ENCODE results near the gene LRBA. TPM values are rescaled to one million over a fixed set of nuclear protein-coding genes. Genes with fewer than 3 reads are reported as not detected.

Gene LRBA
- total RNA-seq, 1 experiment from 2014 or later, result 77.4 TPM

- intact Hi-C loops (cut with micrococcal nuclease; ENCODE audit: unreplicated experiment), result loop anchor here (2.0 kb wide), 1 partner anchor 21 kb away; no protein-coding TSS in a partner anchor
- no peak for TF ChIP-seq CTCF (conservative IDR thresholded peaks at IDR 0.05)
- TF ChIP-seq EZH2 (IDR thresholded peaks at IDR 0.05; ENCODE audit: low read depth), result no peak
- DNase-seq, result no peak
- ChIA-PET CTCF (interaction anchor here (1.0 kb wide), 1 partner anchor 26 kb away, joined by 3 read pairs; no protein-coding TSS in a partner anchor), POLR2A (ENCODE audit: unreplicated experiment) (no interaction called here)
- Histone ChIP-seq H3K9me2 (ENCODE audit: insufficient read depth) (no peaks in the 10 kb centered on the region), H3K4me1 (replicated peaks; ENCODE audit: insufficient read depth) (peaks cover 14% of the 10 kb centered on the region), H2AFZ (no peak overlapping the region), H3K36me3 (ENCODE audit: low read depth) (no peaks in the 10 kb centered on the region), H3K79me2 (ENCODE audit: low read depth) (no peaks in the 10 kb centered on the region), H3K4me3 (no peak overlapping the region), H4K20me1 (ENCODE audit: insufficient read depth) (no peaks in the 10 kb centered on the region), H3K27me3 (ENCODE audit: insufficient read depth, low read depth) (no peaks in the 10 kb centered on the region), H3K4me2 (no peak overlapping the region), H3K27ac (no peak overlapping the region), H3F3A (ENCODE audit: insufficient read depth, low read depth) (no peaks in the 10 kb centered on the region), H3K9me3 (ENCODE audit: insufficient read depth, low read depth) (no peaks in the 10 kb centered on the region)
- no TSS peak for BruUV-seq (replicated peaks)
Measured at GRCh38 chr4:150235317-150235716, 779.8 kb downstream of the LRBA start.

- no peak for DNase-seq
- H3K4me3 ChIP-seq, result no peak overlapping the region
- H3K9me3 ChIP-seq (ENCODE audit: insufficient read depth, low read depth), result no peaks in the 10 kb centered on the region
- H3K36me3 ChIP-seq (ENCODE audit: low read depth), result no peaks in the 10 kb centered on the region
- no peaks in the 10 kb centered on the region for H3K79me2 ChIP-seq (ENCODE audit: low read depth)
- intact Hi-C loops (cut with micrococcal nuclease; ENCODE audit: unreplicated experiment), result loop anchor here (2.0 kb wide), 1 partner anchor 19 kb away; no protein-coding TSS in a partner anchor
- no peaks in the 10 kb centered on the region for H4K20me1 ChIP-seq (ENCODE audit: insufficient read depth)
- peaks cover 14% of the 10 kb centered on the region for H3K4me1 ChIP-seq (replicated peaks; ENCODE audit: insufficient read depth)
- no peak overlapping the region for H3K4me2 ChIP-seq
- H3K27me3 ChIP-seq (ENCODE audit: insufficient read depth, low read depth), result no peaks in the 10 kb centered on the region
- H3K9me2 ChIP-seq (ENCODE audit: insufficient read depth), result no peaks in the 10 kb centered on the region
- BruUV-seq (replicated peaks), result no TSS peak
- H2AFZ ChIP-seq, result no peak overlapping the region
- TF ChIP-seq EZH2 (IDR thresholded peaks at IDR 0.05; ENCODE audit: low read depth) (no peak), CTCF (conservative IDR thresholded peaks at IDR 0.05) (no peak)
- ChIA-PET CTCF (no interaction called here), POLR2A (ENCODE audit: unreplicated experiment) (no interaction called here)
- no peaks in the 10 kb centered on the region for H3F3A ChIP-seq (ENCODE audit: insufficient read depth, low read depth)
- no peak overlapping the region for H3K27ac ChIP-seq
Measured at GRCh38 chr4:150234246-150234645, 780.8 kb downstream of the LRBA start.

- H3K4me1 ChIP-seq (replicated peaks; ENCODE audit: insufficient read depth), result peaks cover 5% of the 10 kb centered on the region
- POLR2A ChIA-PET (ENCODE audit: unreplicated experiment), result no interaction called here
- BruUV-seq (replicated peaks), result no TSS peak
Measured at GRCh38 chr4:150232029-150232428, 783.1 kb downstream of the LRBA start.

More at GRCh38 chr4:150232029-150232428, 783.1 kb downstream of the LRBA start:
- Histone ChIP-seq H4K20me1 (ENCODE audit: insufficient read depth) (no peaks in the 10 kb centered on the region), H3K36me3 (ENCODE audit: low read depth) (no peaks in the 10 kb centered on the region), H3K9me3 (ENCODE audit: insufficient read depth, low read depth) (no peaks in the 10 kb centered on the region), H2AFZ (no peak overlapping the region), H3K27me3 (ENCODE audit: insufficient read depth, low read depth) (no peaks in the 10 kb centered on the region), H3K4me3 (no peak overlapping the region), H3F3A (ENCODE audit: insufficient read depth, low read depth) (no peaks in the 10 kb centered on the region), H3K9me2 (ENCODE audit: insufficient read depth) (no peaks in the 10 kb centered on the region), H3K4me2 (no peak overlapping the region), H3K27ac (no peak overlapping the region), H3K79me2 (ENCODE audit: low read depth) (no peaks in the 10 kb centered on the region)
- DNase-seq, result no peak
- TF ChIP-seq EZH2 (IDR thresholded peaks at IDR 0.05; ENCODE audit: low read depth) (no peak), CTCF (conservative IDR thresholded peaks at IDR 0.05) (no peak)
- intact Hi-C loops (cut with micrococcal nuclease; ENCODE audit: unreplicated experiment), result no loop called here
- CTCF ChIA-PET, result no interaction called here

Data from PC-9 (cell line).